Stimulated activated CD8-positive, alpha-beta memory T cell treated with anti-CD3 and anti-CD28 coated beads, Interleukin-4, amount 100 ng/mL, for 1 hour (primary cell): ENCODE results near the gene SEC14L2.
"Not testable (repeated sequence)": the region's sequence is repeated elsewhere in the genome, so short reads cannot be mapped to it uniquely, and the experiment has no call there.

Source experiments
- DNase-seq, 2 donors: peaks; one replicate each; pipeline ENCODE4 v3.0.0-alpha.2; 2020; ENCODE audit warnings: low read depth in 2 of 2, low spot score in 1 of 2

SEC14L2 gene

DNA sequence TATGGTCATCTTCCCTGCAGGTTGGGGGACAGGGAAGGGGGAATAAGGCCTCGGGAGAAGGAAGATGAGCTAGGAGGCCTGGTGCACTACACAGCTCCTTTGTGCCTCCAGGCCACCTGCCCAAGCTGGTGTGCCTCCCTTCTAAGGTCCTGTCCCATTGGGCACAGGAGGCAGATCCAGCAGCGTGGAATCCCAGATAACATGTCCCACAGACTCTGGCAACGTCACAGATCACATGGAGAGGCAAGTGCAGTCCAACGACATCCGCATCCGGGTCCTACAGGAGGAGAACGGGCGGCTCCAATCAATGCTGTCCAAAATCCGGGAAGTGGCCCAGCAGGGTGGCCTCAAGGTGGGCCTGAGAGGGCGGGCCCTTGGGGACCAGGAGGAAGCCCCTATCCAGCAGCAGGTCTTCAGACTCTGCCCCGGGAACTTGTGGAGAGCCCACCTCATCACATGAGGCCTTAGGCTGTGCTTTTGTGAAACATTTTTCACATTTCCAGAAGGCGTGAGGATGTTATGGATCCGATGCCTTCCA lies 21.4 kb upstream of the SEC14L2 start:
- DNase-seq, result no peak

DNA sequence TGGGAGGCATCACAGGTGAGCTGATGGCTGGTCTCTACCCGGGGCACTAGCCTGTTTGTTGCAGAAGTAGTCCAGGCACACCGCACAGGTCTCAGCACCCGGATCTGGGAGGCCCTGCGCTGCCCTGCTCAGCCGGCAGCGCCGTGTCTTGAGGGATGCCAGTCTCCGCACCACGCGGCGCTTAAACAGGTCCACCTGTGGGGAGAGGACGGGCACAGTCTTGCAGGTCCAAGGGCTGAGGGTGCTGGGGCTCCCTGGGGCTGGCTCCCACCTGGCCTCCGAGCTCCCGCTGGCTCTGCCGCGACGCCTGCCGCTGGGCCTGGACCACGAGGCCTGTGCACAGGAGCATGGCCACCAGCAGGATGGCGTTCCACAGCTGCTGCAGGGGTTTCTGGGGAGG lies 16.8 kb upstream of the SEC14L2 start:
- DNase-seq, result no peak

DNA sequence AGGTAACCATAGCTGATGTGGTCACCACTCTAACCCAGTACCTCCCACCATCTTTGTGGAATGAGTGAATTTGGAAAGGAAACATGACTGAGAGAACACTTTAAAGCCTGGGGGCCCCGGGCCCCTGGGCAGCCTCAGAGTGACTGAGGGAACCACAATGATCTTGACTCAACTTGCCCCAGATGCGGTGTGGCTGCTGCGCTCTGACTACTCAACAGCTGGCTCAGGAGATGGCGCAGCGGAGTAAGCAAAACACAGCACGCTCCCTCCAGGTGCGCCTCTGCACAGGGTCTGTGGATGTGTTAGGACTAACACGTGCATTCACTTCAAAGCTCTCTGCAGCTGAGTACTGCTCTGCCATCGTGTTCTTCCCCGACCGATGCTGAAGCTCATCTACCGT lies 15.6 kb upstream of the SEC14L2 start:
- DNase-seq, result no peak

DNA sequence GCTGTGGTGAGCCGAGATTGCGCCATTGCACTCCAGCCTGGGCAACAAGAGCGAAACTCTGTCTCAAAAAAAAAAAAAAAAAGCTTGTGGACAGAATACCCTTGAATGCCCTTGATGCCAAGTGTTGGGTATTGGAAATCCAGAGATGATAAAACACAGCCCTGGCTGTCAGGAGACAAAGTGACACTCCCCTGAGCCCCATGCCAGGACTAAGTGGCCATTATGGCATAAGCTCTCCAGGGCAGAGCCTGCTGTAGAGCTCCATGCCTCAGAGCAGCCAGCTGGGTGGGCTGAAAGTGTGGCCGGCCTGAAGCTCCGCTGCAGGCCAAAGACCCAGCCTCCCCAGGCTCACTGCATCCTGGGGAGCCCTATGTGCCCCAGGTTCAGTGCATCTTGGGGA lies 14.5 kb upstream of the SEC14L2 start:
- no peak for DNase-seq

DNA sequence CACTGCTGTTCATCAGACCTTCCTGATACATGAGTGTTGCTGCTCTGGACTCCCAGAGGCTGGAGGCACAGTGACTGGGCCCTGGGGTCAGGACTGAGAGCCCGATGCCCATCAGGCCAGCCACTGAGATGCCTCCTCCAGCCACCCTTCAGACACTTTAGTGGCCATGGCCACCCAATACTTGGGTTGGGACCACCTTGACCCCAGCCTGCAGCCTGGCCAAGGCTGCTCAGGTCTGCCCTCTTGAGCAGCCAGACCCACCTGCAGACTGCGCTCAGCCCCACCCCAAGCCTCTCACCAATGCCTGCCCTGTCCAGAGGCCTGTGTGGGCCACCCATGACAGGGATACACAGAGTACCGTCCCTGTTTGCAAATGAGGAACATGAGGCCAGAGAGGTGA lies 13.8 kb upstream of the SEC14L2 start:
- no peak for DNase-seq

DNA sequence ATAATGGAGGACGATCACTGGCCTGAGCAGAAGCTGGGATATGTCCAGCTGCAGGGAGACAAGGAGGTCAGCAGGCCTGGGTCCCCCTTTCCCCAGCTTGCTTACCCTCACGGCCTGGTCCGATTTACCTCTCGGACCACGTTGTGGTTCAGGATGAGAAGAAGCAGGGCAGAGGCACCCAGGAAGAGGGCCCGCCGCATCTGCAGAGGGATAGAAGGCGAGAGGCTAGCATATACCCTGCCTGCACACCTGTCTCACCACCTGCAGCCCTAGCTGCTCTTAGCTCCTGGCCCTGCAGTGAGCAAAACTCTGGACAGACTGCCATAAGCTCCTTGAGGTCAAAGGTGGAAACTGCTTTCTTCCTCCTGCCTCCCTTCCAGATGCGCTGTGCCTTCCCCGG lies 10.9 kb upstream of the SEC14L2 start:
- DNase-seq, result no peak

DNA sequence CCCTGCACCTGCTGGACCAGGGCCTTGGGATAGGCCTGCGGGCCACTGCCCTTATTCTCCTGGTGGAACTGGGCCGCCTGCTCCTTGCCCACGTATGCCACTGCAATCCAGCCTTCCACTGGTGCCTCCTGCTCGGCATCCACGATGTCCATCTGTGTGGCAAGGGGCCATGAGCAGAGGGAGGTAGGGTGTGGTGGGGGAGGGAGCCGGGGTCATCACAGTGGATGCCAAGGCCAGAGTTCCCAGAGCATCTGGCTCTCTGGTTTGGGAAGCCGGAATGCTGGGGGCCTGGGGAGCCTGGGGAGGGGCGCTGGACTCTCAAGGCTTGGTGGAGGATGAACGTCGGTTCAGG lies 10.2 kb upstream of the SEC14L2 start:
- DNase-seq, result no peak

DNA sequence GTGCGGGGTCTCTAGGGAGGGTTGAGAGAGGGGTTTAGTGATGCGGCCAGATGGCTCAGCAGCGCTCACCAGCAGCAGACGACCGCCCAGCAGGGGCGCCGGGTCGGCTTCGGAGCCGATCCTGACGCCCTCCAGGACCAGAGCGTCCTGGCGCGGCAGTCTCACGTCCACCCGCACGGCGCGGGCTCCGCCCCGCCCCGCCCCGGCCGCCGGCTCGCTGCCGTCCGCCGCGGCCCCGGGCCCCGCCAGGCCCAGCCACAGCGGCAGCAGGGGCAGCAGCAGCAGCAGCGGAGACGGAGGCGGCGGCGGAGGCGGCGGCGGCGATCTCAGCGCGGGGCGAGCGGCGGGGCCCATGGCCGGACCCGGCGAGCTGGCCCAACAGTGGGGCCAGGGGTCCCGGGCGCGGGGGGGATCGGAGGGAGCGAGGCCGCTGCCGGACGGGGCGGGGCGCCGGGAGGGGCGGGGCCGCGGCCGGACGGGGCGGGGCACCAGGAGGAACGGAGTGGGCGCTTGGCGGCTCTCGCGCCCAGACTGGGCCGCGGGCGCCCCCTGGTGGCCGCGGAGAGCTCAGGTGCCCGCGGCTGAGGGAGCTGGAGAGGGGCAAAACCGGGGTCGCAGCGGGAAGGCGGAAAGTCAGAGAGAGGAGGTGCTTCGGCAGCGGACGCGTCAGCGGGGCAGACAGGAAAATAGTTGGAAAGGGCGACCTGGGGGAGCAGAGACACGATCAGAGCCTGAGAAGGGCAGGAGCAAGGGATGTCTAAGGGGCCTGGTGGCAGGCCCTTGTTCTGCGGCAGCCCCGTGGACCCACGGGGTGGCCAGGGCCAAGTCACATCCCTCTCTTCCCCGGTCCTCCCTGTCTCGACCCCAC lies 9.6 kb upstream of the SEC14L2 start, which contains the start of gene RNF215:
TSS of gene RNF215 (minus strand) at position 452 of the 868 bp plus-strand sequence. CDS start at position 354, 98 bp downstream.
- peak; percentile 42 to 63 for DNase-seq

DNA sequence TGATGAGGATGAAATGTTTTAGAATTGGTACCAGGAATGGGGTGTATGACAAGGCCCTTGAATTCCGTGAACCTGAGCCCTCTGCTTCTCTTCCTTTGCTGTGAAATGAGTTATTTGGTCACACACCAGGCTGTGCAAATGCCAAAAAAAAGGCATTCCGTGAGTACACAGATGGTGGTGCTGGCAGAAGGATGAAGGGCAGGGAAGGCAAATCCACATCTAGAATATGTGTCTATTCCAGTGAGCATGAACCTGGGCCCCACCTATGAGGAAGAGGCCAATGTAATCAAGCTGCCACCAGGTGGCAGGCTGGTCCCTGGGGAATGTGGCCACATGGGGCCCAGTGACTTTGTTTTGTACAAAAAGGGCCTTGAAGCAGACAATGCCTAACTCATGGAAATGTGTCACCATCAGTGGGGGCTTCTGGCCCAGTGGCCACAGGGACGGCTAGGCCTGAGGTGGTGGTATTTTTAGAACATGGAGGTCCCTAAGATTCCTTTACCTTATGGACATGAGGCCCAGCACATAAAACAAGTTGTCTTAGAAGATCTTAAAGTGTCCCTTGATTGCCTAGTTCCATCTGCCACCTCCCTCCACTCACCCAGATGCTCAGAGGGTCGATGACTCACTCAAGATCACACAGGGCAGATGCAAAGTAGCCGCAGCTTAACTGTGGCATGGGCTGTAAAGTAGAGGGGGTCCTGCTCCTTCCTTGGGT lies 5.7 kb upstream of the SEC14L2 start:
- DNase-seq, result peak; percentile 45 to 66

DNA sequence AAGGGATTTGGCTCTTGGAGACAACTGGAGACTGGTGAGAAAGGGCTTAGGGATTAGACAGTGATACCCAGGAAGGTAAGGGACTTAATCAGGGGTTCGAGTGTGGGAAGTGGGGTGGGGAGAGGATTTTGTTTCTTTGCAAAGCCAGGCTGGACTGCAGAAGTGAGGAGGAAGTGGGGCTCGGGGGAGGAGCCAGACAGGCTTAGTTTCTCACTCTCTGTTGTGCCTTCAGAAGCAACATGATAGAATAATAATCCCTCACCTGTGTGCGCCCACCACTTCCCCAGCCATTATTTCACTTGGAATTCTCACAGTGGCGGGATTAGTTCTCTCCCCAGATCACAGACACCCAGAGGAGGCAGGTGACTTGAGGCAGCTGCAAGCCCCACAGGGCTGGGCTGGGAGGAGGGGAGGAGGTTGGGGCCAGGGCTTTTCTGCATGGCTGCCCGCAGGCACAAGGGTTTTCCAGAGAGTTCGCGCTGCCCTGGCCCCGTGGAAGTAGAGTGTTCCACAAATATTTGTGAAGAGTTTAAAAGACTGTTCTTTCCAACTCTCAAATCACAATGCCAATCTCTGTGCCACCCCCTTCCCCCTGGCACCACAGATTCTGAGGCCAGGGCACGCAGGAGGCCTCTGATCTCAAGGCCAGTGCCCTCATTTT lies 4.0 kb upstream of the SEC14L2 start:
- DNase-seq, result no peak

DNA sequence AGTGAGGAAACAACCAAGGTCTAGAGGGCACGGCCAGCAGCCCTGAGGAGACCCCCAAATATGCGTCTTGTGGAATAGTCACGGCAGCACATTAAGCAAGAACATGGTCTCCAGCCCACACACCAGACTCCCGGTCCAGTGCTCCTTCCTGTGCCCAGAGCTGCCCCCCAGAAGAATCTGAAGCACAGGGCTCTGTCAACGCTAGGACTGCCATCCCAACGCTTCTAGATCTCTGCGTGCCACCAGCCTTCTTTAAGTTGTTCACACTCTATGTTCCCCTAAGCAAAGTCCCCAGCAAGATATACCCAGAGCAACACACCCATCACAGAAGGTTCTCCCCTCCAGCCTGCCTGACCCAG lies 3.5 kb upstream of the SEC14L2 start:
- no peak for DNase-seq

DNA sequence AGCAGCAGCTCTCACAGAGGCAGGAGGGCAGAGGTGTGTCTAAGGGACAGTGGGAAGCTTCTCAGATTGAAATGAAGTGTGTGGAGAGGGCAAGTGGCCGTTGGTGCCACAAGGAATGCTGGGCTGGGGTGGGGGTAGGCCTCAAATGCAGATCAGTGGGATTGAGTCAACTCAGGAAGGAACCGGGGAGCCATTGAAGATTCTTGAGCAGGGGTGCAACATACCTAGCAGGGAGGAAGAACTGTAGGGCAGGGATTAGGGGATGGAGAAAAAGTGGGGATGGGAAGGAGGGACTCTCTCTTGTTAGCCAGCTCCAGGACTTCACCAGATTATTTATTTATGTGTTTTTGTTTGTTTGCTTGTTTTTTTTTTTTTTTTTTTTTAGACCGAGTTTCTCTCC lies 2.9 kb upstream of the SEC14L2 start:
- no peak for DNase-seq

DNA sequence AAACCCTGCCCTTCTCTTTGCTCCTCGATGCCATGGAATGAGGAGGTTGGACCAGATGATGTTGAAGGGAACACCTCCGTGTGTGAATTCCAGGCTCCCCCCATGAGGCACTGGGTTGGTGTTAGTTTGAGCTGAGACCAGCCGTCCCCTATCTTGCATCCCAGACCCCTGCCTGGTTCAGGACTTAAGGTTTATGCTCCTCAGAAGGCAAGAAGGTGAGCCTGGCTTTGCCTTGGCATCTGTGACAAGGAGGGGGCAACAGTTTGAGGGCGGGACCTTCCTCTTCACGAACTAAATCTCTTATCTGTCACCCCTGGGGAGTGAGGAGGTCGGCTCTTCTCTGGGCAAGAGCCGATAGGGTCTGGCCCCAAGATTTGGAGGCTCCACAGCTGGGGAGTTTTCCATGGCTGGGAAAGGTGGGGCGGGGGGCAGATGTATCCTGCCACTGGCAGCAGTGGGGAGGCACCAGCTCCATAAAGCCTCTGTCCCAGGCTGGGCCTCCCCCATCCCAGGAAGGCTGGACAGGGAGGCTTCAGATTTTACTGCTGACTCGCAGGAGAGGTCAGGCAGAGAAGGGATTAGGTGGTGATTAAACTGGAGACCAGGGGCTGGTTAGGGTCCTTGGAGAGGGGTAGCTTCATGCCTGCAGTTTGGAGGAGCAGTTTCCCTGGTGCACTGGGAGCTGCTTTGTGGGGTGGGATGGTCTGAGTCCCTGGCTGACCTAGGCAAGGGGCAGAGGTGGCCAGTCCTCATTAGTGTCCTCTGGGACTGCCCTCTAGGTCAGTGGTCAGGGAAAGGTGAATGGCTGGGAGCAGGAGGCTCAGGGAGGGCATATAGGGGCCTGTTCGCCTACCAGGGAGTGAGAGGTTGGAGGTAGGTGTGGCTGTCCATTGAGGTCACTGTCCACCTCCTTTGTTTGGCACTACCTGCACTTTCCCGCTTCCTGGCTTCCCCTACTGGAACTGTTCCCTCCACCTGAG lies 1.1 kb downstream of the SEC14L2 start:
- DNase-seq, result no peak

DNA sequence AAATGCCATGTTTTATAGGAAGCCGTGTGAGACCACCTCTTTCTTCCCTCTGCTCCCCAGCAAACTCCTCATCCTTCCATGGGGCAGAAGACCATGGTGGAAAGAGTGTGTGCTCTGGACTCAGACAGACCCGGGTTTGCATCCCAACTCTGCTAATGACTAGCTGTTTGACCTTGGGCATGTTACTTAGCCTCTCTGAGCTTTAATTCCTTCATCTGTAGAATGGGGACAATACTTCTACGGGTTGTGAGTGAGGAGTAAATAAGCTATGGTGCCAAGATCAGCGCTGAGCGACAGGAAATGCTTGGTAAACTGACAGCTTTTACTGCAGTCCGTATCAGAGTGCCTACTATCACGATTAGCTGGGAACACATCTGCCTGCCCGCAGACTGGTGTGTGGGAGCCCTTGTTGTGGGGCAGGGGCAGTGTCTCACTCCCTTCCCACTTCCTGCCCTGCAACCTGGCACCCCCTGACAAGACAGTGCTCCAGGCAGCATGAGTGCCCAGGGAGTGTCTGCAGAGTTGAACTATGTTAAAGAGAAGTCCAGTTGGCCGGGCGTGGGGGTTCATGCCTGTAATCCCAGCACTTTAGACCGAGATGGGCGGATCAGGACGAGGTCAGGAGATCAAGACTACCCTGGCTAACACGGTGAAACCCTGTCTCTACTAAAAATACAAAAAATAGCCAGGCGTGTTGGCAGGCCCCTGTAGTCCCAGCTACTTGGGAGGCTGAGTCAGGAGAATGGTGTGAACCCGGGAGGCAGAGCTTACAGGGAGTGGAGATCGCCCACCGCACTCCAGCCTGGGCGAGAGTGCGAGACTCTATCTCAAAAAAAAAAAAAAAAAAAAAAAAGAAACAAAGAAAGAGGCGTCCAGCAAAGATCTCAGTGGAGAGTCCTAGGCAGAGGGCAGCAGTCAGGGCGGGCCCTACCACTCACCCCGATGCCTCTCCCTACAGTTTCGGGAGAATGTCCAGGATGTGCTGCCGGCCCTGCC lies 2.2 kb downstream of the SEC14L2 start:
- DNase-seq, result no peak

DNA sequence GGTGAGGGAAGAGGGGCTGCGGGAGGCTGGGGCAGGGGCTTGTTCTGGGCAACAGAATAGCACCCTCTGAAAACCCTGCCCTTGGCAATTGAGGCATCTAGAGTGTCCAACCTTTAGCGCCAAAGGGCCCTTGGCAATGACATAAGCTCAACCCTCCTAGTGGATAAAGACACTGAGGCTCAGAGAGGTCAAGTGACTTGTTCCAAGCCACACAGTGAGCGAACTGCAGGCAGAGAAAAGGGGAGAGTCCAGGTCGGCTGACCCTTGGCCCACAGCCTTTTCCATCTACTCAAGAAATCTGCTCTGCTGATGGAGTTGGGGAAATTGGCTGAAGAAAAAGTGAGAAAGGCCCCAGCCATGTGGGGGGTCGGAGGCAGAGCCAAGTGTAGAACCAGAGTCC lies 2.9 kb downstream of the SEC14L2 start:
- no peak for DNase-seq

DNA sequence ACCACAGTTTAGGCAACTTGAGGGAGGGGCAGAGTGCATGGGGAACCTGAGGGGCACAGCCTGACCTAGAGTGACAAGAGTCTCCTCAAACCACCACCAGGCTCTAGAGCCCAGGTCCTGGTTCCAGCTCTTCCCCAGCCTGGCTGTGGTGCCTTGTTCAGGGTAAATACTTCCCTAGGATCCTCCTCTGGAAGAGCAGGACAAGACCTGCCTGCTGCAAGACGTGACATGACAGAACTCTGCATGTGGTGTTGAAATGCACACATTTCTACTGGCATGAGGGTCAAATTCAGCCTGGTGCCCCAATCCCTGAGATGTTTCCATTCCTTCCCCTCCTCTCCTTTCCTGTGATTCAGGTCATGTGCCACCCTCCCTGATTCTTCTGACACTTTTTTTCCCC lies 3.3 kb downstream of the SEC14L2 start:
- DNase-seq, result no peak

DNA sequence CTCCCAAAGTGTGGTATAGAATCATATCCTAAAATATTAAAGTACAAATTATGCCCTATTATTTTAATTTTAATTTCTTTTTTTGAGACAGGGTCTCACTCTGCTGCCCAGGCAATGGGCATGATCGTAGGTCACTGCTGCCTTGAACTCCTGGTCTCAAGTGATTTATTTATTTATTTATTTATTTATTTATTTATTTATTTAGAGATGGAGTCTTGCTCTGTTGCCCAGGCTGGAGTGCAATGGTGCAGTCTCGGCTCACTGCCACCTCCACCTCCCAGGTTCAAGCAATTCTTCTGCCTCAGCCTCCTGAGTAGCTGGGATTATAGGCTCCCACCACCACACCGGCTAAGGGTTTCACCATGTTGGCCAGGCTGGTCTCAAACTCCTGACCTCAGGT lies 4.2 kb downstream of the SEC14L2 start:
- DNase-seq, result not testable (repeated sequence)

DNA sequence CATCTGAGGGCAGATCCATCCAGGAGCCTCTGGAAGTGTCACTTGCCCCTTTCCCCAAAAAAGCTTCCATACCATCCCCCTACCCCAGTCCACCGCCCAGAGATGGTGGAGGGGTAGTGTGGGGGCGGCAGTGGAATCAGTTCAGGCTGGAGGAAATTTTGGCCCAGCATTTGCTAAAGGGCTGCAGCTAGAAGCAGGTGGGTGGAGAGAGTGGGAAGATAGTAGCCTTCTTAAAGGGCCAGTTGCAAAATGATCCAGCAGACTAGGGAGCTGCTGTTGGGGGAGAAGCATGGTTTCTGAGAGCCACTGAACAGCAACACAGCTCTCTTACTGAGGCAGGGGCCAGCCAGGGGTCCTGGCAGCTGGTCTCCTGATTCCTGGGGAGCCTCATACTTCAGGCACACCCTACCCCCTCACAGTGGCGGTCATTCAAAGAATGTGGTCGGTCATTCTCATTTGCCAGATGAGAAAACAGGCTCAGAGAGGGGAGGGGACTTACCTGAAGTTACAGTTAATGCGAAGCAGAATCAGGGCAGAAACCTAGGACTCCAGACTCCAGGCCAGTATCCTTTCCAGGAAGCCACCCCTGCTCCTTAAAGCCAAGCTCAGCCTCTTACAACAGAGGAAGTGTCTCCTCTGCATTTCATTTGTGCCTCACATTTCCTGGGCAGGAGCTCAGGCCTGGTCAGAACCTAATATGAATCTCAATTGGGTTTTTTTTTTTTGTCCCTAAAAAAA lies 5.4 kb downstream of the SEC14L2 start:
- no peak for DNase-seq

DNA sequence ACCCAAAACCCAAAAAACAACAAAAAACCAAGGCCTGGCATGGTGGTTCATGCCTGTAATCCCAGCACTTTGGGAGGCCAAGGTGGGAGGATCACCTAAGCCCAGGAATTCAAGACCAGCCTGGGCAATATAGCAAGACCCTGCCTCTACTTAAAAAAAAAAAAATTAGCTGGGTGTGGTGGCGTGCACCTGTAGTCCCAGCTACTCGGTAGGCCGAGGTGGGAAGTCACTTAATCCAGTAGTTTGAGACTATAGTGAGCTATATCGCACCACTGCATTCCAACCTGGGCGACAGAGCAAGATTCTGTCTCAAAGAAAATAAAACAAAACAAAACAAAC lies 5.9 kb downstream of the SEC14L2 start:
- not testable (repeated sequence) for DNase-seq
